Activated CD4-positive, alpha-beta T cell treated with anti-CD3 and anti-CD28 coated beads, Interleukin-2, amount 50 U/mL, for 1 hour (primary cell): ENCODE results near the gene MARVELD1.

Source experiments
- DNase-seq: peaks from one replicate; pipeline ENCODE4 v3.0.0-alpha.2; 2020

MARVELD1 gene

DNA sequence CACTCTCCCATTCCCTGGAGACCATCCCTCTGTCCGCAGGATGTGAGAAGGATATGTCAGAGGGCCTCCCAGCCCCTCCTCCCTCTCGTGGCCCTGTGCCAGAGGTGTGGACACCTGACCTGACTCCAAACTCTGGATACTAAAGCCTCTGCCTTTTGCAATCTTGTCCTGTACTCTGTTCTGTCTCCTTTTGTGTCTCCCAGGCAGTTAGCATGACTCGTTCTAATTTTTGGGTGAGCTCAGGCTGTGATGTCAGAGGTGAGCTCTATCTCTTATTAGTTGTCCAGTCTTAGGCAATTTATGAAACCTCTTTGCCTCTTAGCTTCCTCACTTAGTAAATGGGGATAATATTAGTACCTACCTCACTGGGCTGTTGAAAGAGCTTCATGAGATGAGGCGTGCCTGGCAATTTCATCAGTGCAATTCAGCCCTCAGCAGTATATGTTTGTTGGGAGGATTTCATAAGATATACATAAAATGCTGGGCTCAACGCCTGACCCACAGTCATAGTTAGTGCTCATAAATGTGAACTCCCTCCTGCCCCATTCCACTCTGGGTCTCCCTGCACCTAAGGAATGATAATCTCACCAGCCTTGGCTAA, 10.9 kb downstream of the MARVELD1 start:
- DNase-seq = no peak

DNA sequence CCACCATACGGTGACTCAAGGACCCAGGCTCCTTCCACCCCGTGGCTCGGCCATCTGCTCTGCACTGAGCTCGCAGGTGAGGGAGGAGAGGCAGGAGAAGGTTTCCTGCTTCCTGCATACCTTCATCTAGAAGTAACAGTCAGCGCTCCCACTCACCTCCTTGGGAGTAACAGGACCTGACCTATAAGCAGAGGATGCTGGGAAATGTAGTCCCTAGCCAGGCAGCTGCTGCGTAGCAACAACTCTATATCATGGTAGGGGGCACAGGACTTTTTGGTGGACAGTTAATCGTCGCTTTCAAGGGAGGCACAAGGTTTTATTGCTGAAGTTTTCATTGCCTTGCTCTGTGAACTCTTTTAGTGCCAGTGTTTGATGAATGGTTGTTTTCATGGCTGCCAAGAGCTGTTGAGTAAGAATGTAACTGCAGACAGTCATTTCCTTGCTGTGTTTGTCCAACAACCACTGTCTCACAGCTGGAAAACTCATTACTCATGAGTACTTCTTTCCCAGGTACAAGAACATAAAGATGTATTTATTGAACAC, 13.2 kb downstream of the MARVELD1 start:
- DNase-seq = no peak

DNA sequence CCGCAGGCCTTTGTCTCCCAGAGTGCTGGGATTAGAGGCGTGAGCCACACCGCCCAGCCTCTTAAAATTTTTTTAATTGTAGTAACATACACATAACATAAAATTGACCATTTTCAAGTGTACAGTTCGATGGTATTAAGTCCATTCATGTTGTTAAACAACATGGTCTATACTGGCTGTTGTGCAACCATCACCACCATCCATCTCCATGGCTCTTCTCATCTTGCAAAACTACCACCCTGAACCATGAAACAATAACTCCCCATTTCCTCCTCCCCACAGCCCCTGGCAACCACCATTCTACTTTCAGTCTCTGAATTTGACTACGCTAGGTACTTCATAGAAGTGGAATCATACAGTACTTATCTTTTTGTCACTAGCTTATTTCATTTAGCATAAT, 15.5 kb downstream of the MARVELD1 start:
- no peak for DNase-seq

DNA sequence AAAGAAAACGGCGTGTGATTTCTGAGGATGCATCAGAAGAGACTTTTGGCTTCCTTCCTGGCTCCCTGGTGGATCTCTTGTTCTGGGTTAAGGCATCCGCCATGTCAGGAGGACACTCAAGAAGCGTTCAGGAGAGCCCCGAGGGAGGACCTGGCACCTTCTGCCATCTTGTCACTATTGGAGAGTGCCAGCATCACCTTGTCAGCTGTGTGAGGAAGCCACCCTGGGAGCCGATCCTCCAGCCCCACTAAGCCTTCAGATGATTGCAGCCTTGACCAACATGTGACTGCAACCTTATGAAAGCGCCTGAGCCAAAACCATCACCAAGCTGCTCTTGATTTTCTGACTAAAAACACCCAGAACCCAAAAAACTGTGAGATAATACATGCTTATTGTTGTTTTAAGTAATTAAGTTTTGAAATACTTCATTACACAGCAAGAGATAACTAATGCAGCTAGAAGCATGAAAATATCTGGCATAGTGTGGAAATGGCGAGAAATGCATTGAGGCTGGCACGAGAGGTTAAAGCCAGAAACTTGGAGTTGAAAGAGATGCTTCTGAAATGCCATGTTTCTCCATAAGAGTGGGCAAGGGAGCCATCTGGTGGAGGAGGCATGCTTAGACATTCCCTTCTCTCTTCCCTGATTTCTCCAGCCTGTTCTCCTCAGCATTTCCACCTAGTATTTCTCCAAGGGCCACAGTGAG, 18.0 kb downstream of the MARVELD1 start:
- peak; percentile 50 for DNase-seq

DNA sequence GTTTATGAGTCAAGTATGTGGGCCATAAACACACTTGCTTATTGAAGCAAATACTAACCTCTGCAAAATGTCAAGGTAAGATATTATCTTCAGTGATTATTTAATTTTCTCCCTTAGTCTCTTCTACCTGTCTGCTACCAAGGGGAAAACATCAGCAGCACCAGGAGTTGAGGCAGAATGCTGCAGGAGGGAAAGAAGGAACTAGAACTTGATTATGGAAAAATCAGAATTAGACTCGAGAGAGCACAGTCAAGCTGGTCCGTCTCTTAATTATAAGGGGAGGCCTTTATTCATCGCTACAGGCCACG, 18.5 kb downstream of the MARVELD1 start:
- no peak for DNase-seq

DNA sequence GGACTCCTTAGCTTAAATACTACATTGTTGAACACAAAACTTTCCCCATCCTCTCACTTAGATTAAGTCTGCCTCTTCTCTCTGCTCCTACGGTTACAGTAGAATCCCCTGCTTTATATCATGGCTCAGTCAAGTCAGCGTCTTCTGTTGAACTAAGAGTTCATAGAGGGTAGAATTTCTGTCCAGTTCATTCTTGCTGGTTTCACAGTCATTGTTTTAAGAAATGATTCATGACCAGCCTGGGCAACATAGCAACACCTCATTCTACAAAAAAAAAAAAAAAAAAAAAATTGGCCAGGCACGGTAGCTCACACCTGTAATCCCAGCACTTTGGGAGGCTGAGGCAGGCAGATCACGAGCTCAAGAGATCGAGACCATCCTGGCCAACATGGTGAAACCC, 19.7 kb downstream of the MARVELD1 start:
- no peak for DNase-seq

DNA sequence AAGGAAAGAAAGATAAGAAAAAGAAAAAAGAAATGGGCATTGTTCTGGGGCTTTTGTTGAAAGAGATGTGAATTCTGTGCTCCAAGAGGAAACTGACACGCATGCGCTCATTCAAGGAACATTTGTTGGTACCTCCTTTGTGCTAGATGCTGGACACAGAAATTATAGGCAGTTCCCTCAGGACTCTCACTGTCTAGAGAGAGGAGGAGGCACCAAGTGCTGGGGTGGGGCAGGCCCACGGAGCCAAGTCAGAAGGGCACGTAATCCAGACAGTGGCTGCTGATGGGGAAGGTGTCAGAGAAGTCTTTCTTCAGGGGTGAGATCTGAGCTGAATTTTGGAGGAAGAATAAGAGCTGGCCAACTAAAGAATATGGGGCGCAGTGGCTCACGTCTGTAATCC, 20.5 kb downstream of the MARVELD1 start:
- DNase-seq = no peak

DNA sequence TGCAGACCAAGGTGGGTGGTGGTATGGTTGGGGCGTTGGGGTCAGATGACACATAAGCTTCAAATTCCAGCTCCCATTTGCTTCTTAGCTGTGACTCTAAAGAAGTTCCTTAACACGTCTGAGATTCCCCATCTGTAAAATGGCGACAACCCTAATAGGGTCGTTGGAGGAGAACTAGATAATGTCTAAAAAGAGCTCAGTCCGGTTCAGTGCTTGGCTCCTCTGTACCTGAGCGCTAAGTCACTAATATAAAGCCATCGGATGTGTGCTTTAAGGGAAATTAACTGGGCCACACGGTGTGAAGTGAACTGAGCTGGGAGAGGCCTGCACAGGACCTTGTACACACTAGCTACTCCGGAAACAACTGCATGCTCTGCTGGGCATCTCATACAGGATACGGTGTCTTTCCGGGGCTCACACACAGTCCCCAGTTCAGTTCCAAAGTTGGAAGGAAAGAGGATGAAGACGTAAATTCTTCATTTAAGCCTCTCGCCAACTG, 22.9 kb downstream of the MARVELD1 start:
- no peak for DNase-seq

DNA sequence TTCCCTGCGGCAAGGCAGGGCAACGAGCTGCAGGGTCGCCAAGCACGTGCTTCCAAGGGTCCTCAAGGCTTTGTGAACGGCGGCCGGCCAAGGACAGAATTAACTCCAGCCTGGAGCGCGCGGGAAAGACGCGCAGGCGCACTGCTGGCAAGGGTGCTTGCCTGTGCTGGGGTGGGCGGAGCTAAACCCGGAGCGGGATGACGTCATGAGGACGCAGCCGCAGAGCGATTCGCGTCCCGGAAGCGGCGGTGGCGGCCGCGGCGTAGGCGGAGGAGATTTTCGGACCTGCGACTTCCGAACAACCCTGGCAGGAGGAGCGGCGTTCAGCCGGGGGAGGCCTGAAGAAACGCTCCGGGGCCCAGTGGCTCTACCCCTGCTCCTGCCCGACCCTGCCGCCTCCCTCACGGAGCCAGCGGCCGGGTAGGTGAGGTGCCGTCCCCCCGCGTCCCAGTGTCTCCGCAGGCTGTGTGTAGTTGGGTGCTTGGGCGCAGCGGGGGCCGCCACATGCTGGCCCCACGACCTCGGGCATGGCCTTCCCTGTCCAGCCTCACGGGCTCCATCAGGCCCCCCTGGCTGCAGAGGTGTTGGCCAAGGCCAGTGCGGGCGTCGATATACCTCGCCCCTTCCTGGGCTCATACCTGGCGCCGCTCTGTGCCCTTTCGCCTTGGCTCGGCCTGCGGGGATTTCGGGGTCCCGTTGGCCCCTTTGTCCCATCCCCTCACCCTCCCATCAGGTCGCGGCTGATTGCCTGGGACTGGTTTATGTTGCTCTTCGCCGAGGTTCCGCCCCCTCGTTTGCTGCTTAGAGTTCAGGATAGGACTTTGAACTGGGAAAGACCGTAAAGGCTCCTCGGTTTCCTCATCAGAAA, 23.6 kb downstream of the MARVELD1 start, which contains the start of gene ZFYVE27:
ZFYVE27 (plus strand) TSS at position 227 of the 868 bp plus-strand sequence. CDS start 1,350 bp downstream, outside the sequence.
- peak; percentile 94 for DNase-seq

DNA sequence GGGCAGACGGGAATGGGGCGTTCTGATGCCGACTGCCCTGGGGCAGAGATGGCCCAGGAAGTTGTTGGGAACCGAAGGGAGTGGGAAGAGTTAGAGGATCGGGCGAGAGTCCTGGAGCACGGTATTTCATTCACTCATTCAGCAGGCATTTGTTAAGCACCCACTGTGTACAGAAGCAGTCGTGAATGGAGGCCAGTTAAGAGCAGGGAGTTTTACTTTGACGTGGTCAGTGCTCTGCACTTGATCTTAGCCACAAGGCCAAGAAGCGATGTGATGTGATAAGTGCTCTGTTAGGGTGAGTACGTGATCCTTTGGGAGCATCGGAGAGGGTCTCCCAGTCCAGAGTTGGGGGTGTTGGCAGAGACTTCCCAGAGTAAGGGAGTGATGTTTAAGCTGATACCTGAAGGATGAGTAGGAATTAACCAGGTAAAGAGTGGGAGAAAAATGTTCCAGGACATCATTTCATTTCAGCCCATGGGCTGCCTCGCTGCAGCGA, 24.3 kb downstream of the MARVELD1 start:
- DNase-seq = no peak

DNA sequence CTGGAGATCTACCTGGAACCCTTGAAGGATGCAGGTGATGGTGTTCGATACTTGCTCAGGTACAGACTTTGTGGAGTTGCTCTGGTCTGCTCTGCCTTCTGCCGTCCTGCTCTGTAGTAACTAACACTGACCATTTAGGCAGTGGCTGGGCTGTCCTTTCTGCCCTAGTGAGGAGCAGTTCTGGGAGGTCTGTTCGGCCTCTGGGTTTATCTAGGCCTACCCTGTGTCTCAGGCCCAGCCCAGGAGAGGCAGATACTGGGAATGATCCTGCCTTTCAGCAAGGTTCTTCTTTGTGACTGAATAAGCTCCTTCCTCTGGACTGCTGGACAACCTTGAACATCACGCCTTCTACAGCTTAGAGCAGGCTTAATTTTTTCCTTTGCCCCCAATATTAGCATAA, 25.1 kb downstream of the MARVELD1 start:
- no peak for DNase-seq

DNA sequence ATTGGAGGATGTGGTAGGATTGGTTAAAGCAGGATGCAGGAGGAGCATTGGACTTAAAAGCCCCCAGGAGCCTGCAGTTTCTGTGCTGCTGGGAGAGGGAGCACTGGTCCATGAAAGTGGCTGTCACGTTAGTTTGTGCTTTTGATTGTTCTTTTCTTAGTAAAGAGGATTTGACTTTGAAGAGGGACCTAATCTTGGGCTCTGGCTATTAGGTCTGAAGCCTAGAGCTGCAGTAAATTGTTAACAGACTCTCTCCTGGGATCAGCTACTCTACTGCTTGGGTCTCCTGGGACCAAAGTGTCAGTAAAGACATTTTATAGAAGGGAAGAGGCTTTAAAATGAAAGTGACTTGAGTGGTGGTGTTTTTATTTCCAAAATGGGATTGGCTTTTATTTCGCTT, 27.1 kb downstream of the MARVELD1 start:
- no peak for DNase-seq

DNA sequence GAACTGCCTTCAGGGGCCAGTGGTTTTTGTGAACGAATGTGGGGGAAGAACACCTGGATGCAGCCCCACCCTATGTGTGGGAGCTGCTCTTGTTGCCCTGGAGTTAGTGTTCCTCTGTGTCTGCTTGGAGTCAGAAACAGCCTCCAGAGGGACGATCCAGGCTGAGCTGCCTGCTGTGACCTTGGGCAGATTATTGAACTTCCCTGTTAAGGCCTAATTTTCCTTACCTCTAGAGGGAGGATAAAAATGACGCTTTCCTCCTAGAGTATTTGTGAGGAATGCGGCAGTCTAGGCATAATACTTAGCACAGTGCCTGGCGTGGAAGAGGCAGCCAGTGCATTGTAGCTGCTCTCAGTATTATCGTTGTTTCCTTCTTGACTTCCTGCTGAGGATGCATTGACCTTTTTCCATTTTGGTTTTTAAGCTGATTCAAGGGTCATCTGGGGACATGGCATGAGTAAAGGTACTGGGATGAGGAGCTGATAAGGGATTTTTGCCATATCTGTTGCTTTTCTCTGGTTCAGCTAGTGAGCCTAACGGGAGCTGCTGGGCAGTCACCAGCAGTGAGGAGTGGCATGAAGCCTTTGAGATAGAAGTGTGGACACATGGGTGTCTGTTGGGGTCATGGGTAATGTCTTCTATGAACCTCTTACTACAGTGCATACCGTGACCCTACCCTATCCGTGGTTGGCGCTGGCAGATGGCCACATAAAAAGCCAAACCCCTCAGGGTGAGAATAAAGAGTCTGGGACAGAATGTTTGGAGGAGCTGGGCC, 29.8 kb downstream of the MARVELD1 start:
- DNase-seq = no peak

DNA sequence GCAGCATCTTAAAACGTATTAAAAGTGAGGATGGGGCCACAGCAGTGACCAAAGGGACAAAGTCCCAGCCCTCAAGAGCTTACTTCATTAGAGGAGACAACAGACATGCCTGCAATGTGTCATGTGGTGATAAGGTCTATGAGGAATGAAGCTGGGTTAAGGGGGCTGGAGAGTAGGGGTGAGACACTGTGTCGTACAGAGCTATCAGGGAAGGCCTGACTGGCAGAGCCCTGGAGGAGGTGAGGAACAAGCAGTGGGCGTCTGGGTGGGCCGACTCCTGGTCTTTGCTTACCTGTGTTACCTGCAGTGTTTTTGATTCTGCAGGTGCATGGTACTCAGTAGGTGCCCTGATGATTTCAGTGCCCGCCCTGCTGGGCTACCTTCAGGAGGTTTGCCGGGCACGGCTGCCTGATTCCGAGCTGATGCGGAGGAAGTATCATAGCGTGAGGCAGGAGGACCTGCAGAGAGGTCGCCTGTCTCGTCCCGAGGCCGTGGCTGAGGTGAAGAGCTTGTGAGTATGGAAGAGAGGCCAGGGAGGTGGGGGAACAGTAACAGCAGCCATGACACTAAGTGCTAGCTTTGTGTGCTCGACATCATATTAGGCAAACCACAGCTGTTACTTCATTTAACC, 31.0 kb downstream of the MARVELD1 start:
- no peak for DNase-seq

DNA sequence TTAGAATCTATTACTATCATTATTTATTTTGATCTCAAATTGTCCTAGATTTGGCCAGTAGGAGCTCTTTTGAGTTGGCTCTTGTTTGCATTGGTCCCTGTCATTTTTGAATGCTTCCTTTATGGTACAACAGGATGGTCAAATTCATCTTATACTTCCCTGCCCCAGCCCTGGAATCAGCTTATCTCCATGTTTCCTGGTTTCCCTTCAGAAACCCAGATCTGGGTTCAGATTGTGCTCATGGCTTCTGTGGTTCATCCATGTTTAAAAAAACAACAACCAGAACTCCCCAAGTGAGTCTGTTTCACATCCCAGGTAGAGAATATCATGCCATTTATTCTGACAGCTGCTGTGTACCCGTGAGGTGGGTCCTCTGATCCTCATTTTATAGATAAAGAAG, 34.0 kb downstream of the MARVELD1 start:
- DNase-seq = no peak

DNA sequence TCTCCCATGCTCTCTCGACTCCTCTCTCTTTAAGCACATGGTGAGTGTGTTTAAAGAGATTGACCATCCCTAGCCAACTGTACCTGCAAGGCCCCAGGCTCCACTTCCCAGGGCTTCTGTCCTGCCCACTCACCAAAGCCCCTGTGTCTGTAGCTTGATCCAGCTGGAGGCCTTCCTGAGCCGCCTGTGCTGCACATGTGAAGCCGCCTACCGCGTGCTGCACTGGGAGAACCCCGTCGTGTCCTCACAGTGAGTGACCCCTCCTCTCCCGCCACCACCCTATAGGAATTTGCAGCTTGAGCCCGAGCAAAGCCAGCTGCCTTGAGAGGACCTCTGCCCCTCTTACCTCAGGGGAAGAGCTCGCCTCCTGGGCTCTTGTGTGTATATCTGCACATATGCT, 34.6 kb downstream of the MARVELD1 start:
- DNase-seq = no peak

DNA sequence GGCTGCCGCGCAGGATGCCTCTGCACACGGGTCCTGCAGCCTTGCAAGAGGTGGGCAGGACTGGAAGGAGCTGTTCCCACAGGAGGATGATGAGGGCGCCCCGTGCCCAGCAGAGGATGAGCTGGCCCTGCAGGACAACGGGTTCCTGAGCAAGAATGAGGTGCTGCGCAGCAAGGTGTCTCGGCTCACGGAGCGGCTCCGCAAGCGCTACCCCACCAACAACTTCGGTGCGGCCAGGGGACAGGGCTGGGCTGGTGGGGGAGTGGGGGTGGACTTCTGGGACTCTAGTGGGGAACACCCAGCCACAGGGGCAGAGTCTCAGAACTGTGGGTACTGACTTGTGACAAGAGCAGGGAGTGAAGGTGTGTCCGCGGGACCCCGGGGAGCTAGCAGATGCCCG, 39.4 kb downstream of the MARVELD1 start:
- DNase-seq = no peak

DNA sequence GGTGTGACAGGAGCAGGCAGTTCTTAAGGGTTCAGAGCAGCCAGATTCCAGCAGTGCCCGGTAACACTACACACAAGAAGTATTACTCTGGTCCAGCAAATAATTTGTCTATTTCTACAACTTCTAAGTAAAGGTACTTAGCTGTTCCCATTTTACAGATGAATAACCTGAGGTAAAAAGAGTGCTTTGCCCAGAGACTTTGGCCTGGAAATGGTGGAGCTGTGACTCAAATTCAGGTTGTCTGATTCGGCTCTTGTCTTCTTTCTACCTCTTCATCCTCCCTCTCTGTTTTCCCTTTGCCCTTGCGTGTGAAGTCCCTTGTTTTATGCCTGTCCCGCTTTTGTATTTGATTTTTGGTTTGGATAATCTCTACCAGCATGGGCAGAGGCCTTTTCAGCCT, 41.2 kb downstream of the MARVELD1 start:
- DNase-seq = no peak

DNA sequence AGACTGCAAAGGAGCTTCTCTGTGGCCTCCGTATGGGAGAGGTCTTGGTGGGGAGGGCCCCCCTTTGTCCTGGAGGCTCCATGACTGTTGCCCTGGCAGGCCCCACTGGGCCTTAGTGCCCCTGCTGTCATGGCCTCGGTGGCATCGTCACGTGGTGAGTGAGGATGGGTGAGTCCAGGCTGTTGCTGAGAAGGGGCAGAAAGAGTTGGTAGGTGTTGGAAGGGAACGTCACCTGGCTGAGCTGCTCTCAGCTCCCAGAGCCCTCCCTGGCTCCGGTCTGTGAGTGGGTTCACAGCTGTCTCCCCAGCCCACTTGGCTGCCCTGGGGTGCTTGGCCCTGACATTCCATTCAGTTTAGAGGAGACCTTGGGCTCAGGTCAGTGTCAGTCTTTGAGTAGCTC, 42.2 kb downstream of the MARVELD1 start:
- DNase-seq = no peak

DNA sequence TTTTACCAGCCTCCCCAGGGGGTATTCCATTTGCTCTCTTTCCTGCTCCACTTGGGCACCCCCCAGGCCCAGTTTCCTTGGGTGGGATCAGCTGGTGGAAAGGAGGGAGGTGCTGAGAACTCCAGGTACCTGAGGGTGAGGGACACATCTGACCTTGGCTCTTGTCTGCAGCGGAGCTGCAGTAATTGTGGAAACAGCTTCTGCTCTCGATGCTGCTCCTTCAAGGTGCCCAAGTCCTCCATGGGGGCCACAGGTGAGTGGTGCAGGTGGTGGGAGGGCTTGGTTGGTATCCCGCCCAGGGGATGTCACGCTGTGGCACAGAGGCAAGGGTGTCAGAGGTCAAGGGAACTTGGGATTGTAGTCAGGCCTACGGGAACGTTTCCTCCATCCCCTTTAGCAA, 43.9 kb downstream of the MARVELD1 start:
- DNase-seq = no peak

DNA sequence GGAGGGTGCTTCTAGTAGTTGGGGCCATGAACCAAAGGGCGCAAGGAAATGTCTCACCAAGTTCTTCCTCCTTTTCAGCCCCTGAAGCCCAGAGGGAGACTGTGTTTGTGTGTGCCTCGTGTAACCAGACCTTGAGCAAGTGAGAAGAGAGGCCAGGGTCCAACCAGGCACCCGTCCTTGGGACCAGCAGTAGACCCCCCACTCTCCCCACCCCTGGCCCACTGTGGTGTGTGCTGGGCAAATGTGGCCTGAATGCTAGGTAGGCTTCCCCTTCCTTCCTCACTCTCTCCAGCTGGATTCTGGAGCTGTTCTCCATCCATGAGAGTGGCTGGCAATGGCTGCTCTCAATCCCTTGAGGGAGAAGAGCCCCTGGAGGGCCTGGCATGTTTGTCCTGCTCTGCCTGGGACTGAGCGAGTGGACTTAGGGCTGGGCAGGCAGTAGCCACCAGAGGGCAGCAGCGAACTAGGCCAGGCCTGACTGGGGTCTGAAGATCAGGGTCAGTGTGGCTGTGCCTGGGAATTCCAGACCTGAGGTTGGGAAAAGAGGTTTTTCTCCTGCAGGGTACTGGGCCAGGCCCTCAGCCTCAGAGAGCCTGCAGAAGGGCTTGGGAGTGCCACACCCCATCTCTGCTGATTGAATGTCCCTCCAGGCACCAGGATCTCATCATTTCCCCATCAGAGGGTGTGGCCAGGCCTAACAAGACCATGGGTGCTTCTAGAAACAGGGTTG, 45.8 kb downstream of the MARVELD1 start:
- peak; percentile 47 for DNase-seq
